Activated naive CD8-positive, alpha-beta T cell (primary cell): ENCODE data around the gene MYO15A.

ENCODE experiments used
- H3K27ac Mint-ChIP-seq: one replicate; pipeline ENCODE4 v1.8.0; 2021; ENCODE audit warnings: mixed read lengths
- H3K27me3 Mint-ChIP-seq: one replicate; pipeline ENCODE4 v1.8.0; 2021; ENCODE audit warnings: mixed read lengths
- H3K36me3 Mint-ChIP-seq: one replicate; pipeline ENCODE4 v1.8.0; 2021; ENCODE audit warnings: mixed read lengths
- H3K4me1 Mint-ChIP-seq: one replicate; pipeline ENCODE4 v1.8.0; 2021; ENCODE audit warnings: low read depth, mixed read lengths
- H3K4me3 Mint-ChIP-seq: one replicate; pipeline ENCODE4 v1.8.0; 2021; ENCODE audit warnings: mild to moderate bottlenecking, mixed read lengths
- H3K9me3 Mint-ChIP-seq: one replicate; pipeline ENCODE4 v1.8.0; 2021; ENCODE audit warnings: low read depth, mixed read lengths

Gene MYO15A

DNA sequence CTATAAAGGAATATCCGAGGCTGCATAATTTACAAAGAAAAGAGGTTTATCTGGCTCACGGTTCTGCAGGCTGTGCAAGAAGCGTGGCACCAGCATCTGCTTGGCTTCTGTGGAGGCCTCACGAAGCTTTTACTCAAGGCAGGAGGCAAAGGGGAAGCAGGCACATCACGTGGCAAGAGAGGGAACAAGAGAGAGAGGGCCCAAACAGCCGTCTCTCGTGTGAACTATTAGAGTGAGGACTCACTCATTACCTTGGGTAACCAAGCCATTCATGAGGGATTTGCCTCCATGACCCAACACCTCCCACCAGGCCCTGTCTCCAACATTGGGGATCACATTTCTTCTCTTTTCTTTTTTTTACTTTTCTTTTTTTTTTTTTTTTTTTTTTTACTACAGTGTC, 67.6 kb downstream of the MYO15A start:
- Mint-ChIP-seq H3K4me1 (peaks cover 6% of the 10 kb centered on the region), H3K27ac (no peak overlapping the region), H3K9me3 (no peaks in the 10 kb centered on the region), H3K4me3 (no peak overlapping the region), H3K36me3 (no peaks in the 10 kb centered on the region), H3K27me3 (no peaks in the 10 kb centered on the region)

DNA sequence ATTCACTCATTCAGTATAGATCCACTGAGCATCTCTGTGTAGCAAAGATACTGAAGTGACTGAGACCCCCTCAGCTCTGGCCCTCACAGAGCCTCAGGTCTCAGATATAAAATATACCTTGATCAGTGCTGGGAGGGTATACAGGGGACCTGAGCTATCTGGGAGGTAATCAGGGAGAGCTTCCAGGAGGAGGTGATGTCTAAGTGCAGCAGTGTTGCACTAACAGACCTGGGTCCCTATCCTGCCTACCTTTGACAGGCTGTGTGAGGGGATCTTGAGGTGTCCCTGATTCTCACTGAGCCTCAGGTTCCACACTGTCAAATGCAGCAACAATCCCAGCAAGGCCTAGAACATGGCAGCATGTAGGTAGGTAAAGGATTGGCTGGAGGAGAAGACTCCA, 68.6 kb downstream of the MYO15A start:
- no peaks in the 10 kb centered on the region for H3K36me3 Mint-ChIP-seq
- peaks cover 15% of the 10 kb centered on the region for H3K4me1 Mint-ChIP-seq
- no peak overlapping the region for H3K27ac Mint-ChIP-seq
- H3K4me3 Mint-ChIP-seq, result no peak overlapping the region
- no peaks in the 10 kb centered on the region for H3K27me3 Mint-ChIP-seq
- no peaks in the 10 kb centered on the region for H3K9me3 Mint-ChIP-seq

DNA sequence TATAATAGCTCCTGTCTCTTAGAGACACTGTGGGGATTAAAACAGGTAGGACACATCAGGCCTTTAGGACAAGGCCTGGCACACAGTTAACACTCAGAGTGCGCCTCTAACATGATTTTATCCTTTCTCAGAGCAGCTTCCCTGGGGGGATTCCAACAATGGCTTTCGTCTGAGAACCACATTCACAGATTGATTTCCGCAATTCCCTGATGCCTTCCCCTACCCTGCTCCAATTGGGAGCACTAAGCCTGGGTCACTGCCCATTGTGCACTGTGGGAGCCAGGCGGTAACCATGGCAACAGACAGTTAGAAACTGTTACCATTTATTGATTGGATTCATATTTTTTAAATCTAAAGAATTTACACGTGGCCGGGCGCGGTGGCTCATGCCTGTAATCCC, 69.2 kb downstream of the MYO15A start:
- Mint-ChIP-seq H3K4me1 (peaks cover 17% of the 10 kb centered on the region), H3K27me3 (no peaks in the 10 kb centered on the region), H3K4me3 (no peak overlapping the region), H3K9me3 (no peaks in the 10 kb centered on the region), H3K27ac (no peak overlapping the region), H3K36me3 (no peaks in the 10 kb centered on the region)

DNA sequence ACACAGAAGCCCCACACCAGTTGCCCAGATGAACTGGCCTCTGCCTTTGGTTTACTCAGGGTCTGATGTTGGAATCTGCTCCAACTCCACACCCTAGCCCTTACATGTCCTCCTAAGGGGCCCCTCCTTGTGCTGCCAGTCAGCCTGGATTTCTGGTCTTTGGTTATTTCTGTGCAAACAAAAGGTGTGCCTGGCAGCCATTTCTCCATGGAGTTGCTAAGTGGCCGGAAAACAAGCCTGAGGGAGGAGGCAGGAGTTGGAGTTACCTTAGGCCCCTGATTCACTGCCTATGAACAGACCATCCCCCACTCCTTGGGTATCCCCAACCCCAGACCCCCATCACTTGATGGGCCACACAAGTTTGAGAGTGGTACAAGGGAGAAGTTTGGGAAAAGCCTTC, 70.6 kb downstream of the MYO15A start:
- H3K36me3 Mint-ChIP-seq, result no peaks in the 10 kb centered on the region
- no peaks in the 10 kb centered on the region for H3K9me3 Mint-ChIP-seq
- H3K27ac Mint-ChIP-seq, result peak overlapping the region; percentile 58
- peaks cover 17% of the 10 kb centered on the region for H3K4me1 Mint-ChIP-seq
- no peak overlapping the region for H3K4me3 Mint-ChIP-seq
- no peaks in the 10 kb centered on the region for H3K27me3 Mint-ChIP-seq

DNA sequence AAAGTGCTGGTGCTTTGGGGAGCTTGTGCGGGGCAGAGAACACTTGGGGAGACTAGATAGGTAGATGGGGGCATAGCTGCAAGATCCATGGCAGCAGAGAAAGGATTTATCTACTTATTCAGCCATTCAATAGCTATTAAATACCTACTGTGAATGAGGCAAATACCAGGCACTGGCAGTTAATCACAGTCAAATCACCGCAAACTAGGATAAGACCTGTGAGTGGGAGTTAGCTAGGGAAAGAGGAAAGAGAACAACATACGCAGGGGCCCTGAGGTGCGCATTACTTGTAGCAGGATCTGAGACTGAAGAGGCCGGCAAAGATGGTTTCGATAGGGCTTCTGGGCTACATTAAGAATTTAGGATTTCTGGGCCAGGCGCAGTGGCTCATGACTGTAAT, 71.2 kb downstream of the MYO15A start:
- no peak overlapping the region for H3K4me3 Mint-ChIP-seq
- peak overlapping the region; percentile 58 for H3K27ac Mint-ChIP-seq
- no peaks in the 10 kb centered on the region for H3K9me3 Mint-ChIP-seq
- peaks cover under 1% of the 10 kb centered on the region for H3K36me3 Mint-ChIP-seq
- no peaks in the 10 kb centered on the region for H3K27me3 Mint-ChIP-seq
- peaks cover 18% of the 10 kb centered on the region for H3K4me1 Mint-ChIP-seq

DNA sequence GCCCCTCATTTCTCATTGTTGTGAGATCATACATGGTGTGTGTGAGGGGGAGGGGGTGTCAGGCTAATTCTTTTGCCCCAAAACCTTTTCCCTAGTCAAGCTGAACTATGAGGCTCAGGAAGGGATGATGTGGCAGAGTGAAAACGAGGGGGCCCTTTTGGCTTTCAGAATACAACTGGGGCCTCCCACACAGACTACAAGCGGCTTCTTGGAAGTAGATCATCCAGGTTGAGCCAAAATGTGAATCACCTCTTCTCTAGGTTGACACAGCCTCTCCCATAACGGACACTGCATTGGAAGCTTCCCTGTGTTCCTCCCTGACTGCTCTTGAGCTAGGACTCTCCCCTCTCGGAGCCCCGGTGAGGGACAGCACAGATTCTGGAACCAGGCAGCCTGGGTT, 72.8 kb downstream of the MYO15A start:
- peaks cover 2% of the 10 kb centered on the region for H3K36me3 Mint-ChIP-seq
- no peaks in the 10 kb centered on the region for H3K9me3 Mint-ChIP-seq
- no peaks in the 10 kb centered on the region for H3K27me3 Mint-ChIP-seq
- H3K27ac Mint-ChIP-seq, result peak overlapping the region; percentile 98
- H3K4me3 Mint-ChIP-seq, result peak overlapping the region; percentile 98
- peaks cover 30% of the 10 kb centered on the region for H3K4me1 Mint-ChIP-seq

DNA sequence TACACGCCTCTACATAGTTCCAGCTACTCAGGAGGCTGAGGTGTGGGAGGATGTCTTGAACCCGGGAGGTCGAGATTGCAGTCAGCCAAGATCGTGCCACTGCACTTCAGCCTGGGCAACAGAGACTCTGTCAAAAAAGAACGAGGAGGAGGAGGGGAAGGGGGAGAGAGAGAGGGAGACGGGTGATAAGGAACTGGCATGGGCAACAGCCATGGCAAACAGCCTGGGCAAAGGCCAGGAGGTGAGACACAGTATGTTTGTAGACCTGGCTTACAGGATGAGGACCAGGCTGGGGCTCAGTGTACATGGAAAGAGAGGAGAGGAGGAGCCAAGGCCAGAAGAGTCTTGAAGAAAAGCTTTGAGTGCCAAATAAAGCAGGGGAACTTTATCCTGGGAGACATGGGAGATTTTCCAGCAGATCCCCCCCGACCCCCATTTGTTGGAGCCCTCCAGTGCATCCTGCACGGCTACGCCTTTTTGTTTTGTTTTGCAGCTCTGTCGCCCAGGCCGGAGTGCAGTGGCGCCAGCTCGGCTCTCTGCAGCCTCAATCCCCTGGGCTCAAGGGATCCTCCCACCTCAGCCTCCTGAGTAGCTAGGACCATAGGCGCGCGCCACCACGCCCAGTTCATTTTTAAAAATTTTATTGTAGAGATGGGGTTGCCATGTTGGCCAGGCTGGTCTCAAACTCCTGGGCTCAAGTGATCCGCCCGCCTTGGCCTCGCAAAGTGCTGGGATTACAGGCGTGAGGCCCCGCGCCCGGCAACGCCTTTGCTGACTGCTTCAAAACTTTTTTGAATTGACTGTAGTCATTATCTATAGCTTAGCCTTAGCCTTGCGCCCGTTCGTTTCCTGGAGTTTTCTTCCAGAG, 73.8 kb downstream of the MYO15A start:
- H3K9me3 Mint-ChIP-seq, result no peaks in the 10 kb centered on the region
- H3K27ac Mint-ChIP-seq, result peak overlapping the region; percentile 98

DNA sequence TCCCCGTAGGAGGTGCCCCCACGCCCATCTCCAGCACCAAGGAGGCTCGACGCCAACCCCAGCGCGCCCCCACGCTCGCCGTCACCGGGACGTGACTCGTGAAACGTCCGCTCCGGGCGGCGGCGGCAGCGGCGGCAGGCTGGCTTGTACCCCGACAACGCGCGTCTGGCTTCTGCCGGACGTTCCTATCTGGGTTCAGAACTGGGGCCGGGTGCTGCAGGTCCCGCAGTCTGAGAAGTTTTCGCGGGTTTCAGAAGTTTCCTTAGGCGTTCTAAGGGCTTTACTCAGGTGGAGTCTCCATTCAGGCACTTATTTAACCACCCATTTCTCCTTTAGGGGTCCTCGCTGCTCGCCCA, 74.4 kb downstream of the MYO15A start:
- peaks cover 6% of the 10 kb centered on the region for H3K36me3 Mint-ChIP-seq
- H3K9me3 Mint-ChIP-seq, result no peaks in the 10 kb centered on the region
- peak overlapping the region; percentile 98 for H3K4me3 Mint-ChIP-seq
- no peaks in the 10 kb centered on the region for H3K27me3 Mint-ChIP-seq
- H3K27ac Mint-ChIP-seq, result peak overlapping the region; percentile 98
- H3K4me1 Mint-ChIP-seq, result peaks cover 45% of the 10 kb centered on the region

More for the DNA sequence above, 73.8 kb downstream of the MYO15A start:
- Mint-ChIP-seq H3K4me1 (peaks cover 39% of the 10 kb centered on the region), H3K4me3 (peak overlapping the region; percentile 98), H3K27me3 (no peaks in the 10 kb centered on the region), H3K36me3 (peaks cover 6% of the 10 kb centered on the region)

DNA sequence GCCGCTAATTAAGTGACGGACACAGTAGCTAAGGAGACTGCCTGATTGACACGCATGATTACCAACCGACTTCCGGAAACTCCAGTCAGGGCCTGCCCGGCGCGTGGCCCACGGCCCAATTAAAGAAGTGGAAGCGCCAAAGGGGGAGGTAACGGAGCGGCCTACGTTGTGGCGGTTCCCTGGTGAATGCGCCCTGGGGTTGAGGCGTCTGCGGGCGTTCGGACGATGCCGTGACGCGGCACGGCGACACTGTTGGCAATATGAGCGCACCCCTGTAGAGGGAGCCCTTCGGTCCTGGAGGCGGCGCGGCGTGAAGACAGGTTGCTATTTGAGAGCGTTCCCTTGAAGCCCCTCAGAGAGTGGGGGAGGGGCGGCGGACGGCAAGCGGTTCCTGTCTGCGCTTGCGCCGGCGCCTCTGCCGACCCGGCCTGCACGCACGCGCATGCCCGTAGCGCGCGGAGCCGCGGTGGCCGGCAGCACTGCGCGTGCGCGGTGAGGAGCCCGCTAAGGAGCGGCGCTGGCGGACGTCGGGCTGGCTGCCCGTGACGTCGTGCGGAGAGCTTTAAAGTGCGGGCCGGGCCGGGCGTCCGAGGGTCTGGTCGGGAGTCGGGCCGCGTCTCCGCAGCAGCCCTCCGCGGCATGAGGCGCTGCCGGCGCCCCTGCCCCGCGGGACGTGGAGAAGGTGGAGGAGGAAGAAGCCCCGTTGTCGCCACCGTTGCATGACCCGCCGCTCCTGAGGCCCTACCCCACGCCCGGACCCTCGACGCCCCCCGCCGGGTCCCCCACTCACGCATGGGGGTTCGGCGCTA, 75.0 kb downstream of the MYO15A start, which contains the start of gene ALKBH5:
Gene ALKBH5 (plus strand): TSS at position 495 of the 809 bp plus-strand sequence. CDS start 416 bp downstream, outside the sequence.
- Mint-ChIP-seq H3K27ac (peak within 1 kb of the TSS; percentile 98), H3K4me1 (peaks cover 51% of the 10 kb centered on the region), H3K4me3 (peak within 1 kb of the TSS; percentile 98), H3K27me3 (no peaks in the 10 kb centered on the region), H3K9me3 (no peaks in the 10 kb centered on the region), H3K36me3 (peaks cover 6% of the 10 kb centered on the region)

DNA sequence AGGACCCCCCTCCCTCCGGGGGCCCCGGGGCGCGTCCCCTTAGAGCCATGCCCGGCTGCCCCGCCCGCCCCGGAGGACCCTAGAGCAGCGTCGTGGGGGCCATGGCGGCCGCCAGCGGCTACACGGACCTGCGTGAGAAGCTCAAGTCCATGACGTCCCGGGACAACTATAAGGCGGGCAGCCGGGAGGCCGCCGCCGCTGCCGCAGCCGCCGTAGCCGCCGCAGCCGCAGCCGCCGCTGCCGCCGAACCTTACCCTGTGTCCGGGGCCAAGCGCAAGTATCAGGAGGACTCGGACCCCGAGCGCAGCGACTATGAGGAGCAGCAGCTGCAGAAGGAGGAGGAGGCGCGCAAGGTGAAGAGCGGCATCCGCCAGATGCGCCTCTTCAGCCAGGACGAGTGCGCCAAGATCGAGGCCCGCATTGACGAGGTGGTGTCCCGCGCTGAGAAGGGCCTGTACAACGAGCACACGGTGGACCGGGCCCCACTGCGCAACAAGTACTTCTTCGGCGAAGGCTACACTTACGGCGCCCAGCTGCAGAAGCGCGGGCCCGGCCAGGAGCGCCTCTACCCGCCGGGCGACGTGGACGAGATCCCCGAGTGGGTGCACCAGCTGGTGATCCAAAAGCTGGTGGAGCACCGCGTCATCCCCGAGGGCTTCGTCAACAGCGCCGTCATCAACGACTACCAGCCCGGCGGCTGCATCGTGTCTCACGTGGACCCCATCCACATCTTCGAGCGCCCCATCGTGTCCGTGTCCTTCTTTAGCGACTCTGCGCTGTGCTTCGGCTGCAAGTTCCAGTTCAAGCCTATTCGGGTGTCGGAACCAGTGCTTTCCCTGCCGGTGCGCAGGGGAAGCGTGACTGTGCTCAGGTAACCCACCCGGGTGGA, 75.8 kb downstream of the MYO15A start:
- peak overlapping the region; percentile 87 for H3K27ac Mint-ChIP-seq
- peaks cover 55% of the 10 kb centered on the region for H3K4me1 Mint-ChIP-seq
- no peaks in the 10 kb centered on the region for H3K9me3 Mint-ChIP-seq
- H3K4me3 Mint-ChIP-seq, result peak overlapping the region; percentile 98
- peaks cover 6% of the 10 kb centered on the region for H3K36me3 Mint-ChIP-seq
- no peaks in the 10 kb centered on the region for H3K27me3 Mint-ChIP-seq

DNA sequence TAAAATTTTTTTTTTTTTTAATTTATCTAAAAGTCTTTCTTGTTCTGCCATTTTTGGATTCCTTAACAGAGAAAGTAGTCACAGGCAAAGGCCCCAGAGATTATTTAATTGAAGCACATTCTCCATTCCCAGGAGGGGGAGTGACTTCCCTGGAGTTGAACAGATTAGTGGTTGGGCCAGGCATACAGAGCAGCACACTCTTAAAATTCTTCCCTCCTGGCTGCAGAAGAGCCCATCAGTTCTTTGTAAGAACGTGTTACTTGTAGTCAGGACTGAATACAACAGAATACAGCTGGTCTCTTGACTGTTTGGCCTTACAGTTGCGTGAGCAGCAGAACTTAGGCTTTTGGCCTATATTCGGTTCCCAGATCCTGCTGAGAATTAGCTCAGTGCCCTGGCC, 76.8 kb downstream of the MYO15A start:
- Mint-ChIP-seq H3K9me3 (no peaks in the 10 kb centered on the region), H3K4me1 (peaks cover 63% of the 10 kb centered on the region), H3K36me3 (peaks cover 6% of the 10 kb centered on the region), H3K27ac (peak overlapping the region; percentile 87), H3K27me3 (no peaks in the 10 kb centered on the region), H3K4me3 (peak overlapping the region; percentile 98)

DNA sequence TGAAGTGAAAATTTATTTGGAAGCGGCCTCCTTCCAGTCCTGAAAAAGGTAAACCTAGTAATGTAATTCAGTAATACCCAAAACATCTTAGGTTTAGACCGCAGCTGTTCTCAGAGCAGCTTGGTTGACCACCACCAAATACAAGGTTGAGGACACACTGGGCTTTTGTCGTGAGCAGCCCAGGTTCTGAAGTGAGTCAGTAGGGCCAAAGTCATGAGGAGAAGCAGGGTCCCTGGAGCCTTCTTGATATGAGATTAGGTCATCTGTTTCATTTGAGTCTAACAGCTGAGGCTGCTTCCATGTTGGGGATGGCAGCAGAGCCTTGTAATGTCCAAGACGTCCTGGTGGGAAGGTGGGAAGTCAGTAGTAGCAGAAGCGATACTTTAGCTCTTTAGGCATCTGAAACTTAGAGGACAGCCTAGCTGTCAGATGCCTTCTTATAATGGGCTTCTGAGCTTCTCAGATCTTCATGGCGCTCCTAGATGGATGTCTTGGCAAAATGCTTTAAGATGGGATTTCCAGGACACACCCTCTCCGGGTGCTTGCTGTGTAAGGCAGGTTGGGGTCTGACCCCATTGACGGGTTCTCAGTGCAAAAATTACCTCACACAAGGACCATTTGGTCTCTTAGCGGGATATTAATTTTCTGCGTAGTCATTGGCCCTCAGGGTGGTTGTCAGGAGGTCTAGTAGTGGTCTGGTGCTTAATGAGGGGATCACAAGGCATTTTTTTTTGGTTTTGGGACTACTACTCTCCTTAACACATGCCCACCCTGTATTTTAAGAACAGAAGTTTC, 77.5 kb downstream of the MYO15A start:
- Mint-ChIP-seq H3K4me3 (peak overlapping the region; percentile 98), H3K4me1 (peaks cover 65% of the 10 kb centered on the region), H3K27me3 (no peaks in the 10 kb centered on the region), H3K36me3 (peaks cover 6% of the 10 kb centered on the region), H3K27ac (peak overlapping the region; percentile 87), H3K9me3 (no peaks in the 10 kb centered on the region)

DNA sequence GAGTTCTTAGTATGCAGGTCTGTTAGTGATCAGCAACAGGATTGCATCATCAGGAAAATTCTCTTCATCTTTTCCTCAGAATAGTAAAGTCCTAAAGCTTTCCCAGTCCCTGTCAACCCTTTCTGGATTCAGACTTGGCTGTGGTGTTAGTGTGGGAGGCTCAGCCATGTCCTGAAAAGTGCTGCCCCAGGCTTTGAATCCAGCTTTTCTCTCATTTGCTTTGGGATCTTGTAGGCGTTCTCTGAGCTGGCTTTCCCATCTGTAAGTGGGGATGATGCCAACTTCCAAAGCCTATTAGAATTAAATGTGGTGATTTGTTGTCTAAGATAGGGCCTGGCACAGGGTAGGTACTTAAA, 78.0 kb downstream of the MYO15A start:
- Mint-ChIP-seq H3K36me3 (peaks cover 6% of the 10 kb centered on the region), H3K9me3 (no peaks in the 10 kb centered on the region), H3K27me3 (no peaks in the 10 kb centered on the region), H3K27ac (peak overlapping the region; percentile 78), H3K4me3 (peak overlapping the region; percentile 98), H3K4me1 (peaks cover 66% of the 10 kb centered on the region)

DNA sequence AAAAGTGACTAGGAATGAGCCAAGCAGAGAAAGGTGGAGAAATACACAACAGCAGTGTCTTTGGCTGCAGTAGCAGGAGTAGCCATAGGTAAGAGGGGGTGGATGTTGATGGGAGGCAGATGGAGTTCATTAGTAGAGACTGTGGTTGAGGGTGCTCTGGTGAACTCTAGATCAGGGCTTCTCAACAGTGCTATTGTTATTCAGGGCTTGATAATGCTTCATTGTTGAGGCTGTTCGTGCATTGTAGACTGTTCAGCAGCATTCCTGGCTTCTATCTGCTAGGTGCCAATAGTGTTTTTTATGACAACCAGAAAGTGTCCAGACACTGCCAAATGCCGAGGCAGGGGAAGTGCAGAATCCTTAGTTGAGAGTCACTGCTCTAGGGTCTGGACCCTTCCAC, 78.7 kb downstream of the MYO15A start:
- no peaks in the 10 kb centered on the region for H3K27me3 Mint-ChIP-seq
- peaks cover 66% of the 10 kb centered on the region for H3K4me1 Mint-ChIP-seq
- no peaks in the 10 kb centered on the region for H3K9me3 Mint-ChIP-seq

More for the DNA sequence above, 78.7 kb downstream of the MYO15A start:
- Mint-ChIP-seq H3K27ac (peak overlapping the region; percentile 78), H3K4me3 (peak overlapping the region; percentile 98), H3K36me3 (peaks cover 6% of the 10 kb centered on the region)
